Measurements from ENCODE around the gene TRPM3. TPM values are rescaled to one million over a fixed set of nuclear protein-coding genes. Genes with fewer than 3 reads are reported as not detected.

The TRPM3 gene
- total and polyA plus RNA-seq, 2 of the 13 experiments (the other 11 are each of a cell fraction or from before 2014, with no cell fraction given) = not detected

GRCh38 chr9:70535546-70536323 lies 585.7 kb downstream of the TRPM3 start:
- POLR2A ChIA-PET = no interaction called here
- no peaks in the 10 kb centered on the region for H4K20me1 ChIP-seq (ENCODE audit: insufficient read depth, low read length)
- no peak overlapping the region for H3K27ac ChIP-seq (ENCODE audit: extremely low read length, insufficient read depth, low read length)
- no peaks in the 10 kb centered on the region for H3K9me3 ChIP-seq (ENCODE audit: low read length)
- no peak overlapping the region for H3K4me3 ChIP-seq (replicated peaks in 1 of 3; ENCODE audit: insufficient read depth in 1 of 3, low read depth in 2 of 3, low read length in 3 of 3)
- intact Hi-C loops (cut with micrococcal nuclease; ENCODE audit: unreplicated experiment) (no loop called here), in situ Hi-C loops (cut with HindIII; ENCODE audit: extremely low pct_ligation_motif_present, low pct_unique_long_range_greater_than_20kb) (no loop called here)
- TF ChIP-seq ZKSCAN1 (IDR thresholded peaks at IDR 0.05; ENCODE audit: low read length) = no peak
- no peak for TF ChIP-seq MIER3 (CRISPR knock-in tag; IDR thresholded peaks at IDR 0.05; ENCODE audit: borderline replicate concordance)
- CTCF ChIA-PET (ENCODE audit: low intra/inter-chr PET ratio, low total read pairs) = no interaction called here
- H3K4me2 ChIP-seq (ENCODE audit: low read depth, low read length) = no peak overlapping the region
- WGBS (ENCODE audit: low lambda C conversion rate) = 51% methylated on average over 12 of the region's 16 CpGs
- H3K4me1 ChIP-seq (ENCODE audit: insufficient read depth, low read length) = no peaks in the 10 kb centered on the region
- no peak for DNase-seq (ENCODE audit: low spot score)
- no peaks in the 10 kb centered on the region for H3K79me2 ChIP-seq (ENCODE audit: insufficient read depth, low read length)
- ATAC-seq = no peak
- BruUV-seq (replicated peaks) = no TSS peak
- H3K9ac ChIP-seq (ENCODE audit: insufficient read depth, low read depth, low read length) = no peak overlapping the region
- no peak overlapping the region for H2AFZ ChIP-seq (ENCODE audit: low read length)
- no peak for FAIRE-seq
- H3K36me3 ChIP-seq (replicated peaks in 1 of 2; ENCODE audit: control insufficient read depth in 1 of 2, insufficient read depth in 2 of 2, low read length in 2 of 2) = no peaks in the 10 kb centered on the region
- H3K27me3 ChIP-seq (ENCODE audit: control insufficient read depth in 1 of 2, insufficient read depth in 2 of 2, low read length in 2 of 2) = no peaks in the 10 kb centered on the region

- intact Hi-C loops (cut with micrococcal nuclease; ENCODE audit: unreplicated experiment) = no loop called here
- no peak for ATAC-seq
Observed at GRCh38 chr9:70534471-70534870, 587.0 kb downstream of the TRPM3 start.

More at GRCh38 chr9:70534471-70534870, 587.0 kb downstream of the TRPM3 start:
- CTCF ChIA-PET (ENCODE audit: low intra/inter-chr PET ratio, low total read pairs) = no interaction called here
- FAIRE-seq (no peak), DNase-seq (ENCODE audit: low spot score) (no peak)
- Histone ChIP-seq H3K79me2 (ENCODE audit: insufficient read depth, low read length) (no peaks in the 10 kb centered on the region), H3K9me3 (ENCODE audit: low read length) (no peaks in the 10 kb centered on the region), H3K4me2 (ENCODE audit: low read depth, low read length) (no peak overlapping the region), H2AFZ (ENCODE audit: low read length) (no peak overlapping the region), H3K4me3 (replicated peaks in 1 of 3; ENCODE audit: insufficient read depth in 1 of 3, low read depth in 2 of 3, low read length in 3 of 3) (no peak overlapping the region), H3K27me3 (ENCODE audit: control insufficient read depth in 1 of 2, insufficient read depth in 2 of 2, low read length in 2 of 2) (no peaks in the 10 kb centered on the region), H3K27ac (ENCODE audit: extremely low read length, insufficient read depth, low read length) (no peak overlapping the region), H3K36me3 (replicated peaks in 1 of 2; ENCODE audit: control insufficient read depth in 1 of 2, insufficient read depth in 2 of 2, low read length in 2 of 2) (no peaks in the 10 kb centered on the region), H4K20me1 (ENCODE audit: insufficient read depth, low read length) (no peaks in the 10 kb centered on the region), H3K4me1 (ENCODE audit: insufficient read depth, low read length) (no peaks in the 10 kb centered on the region), H3K9ac (ENCODE audit: insufficient read depth, low read depth, low read length) (no peak overlapping the region)
- in situ Hi-C loops (cut with HindIII; ENCODE audit: extremely low pct_ligation_motif_present, low pct_unique_long_range_greater_than_20kb) = no loop called here
- BruUV-seq (replicated peaks) = no TSS peak
- POLR2A ChIA-PET = no interaction called here
- no peak for TF ChIP-seq CENPBD1 (CRISPR knock-in tag; IDR thresholded peaks at IDR 0.05; ENCODE audit: borderline replicate concordance, low read depth)
- no peak for TF ChIP-seq NFIB (CRISPR knock-in tag; IDR thresholded peaks at IDR 0.05; ENCODE audit: borderline replicate concordance)

Measured in HepG2 (cell line).